ENCODE results near the gene PCDHB1.
A peak's percentile ranks its signal among the peaks of the same experiment; 100 is the strongest.
"Not testable (repeated sequence)": the region's sequence is repeated elsewhere in the genome, so short reads cannot be mapped to it uniquely, and the experiment has no call there.

PCDHB1 gene

DNA sequence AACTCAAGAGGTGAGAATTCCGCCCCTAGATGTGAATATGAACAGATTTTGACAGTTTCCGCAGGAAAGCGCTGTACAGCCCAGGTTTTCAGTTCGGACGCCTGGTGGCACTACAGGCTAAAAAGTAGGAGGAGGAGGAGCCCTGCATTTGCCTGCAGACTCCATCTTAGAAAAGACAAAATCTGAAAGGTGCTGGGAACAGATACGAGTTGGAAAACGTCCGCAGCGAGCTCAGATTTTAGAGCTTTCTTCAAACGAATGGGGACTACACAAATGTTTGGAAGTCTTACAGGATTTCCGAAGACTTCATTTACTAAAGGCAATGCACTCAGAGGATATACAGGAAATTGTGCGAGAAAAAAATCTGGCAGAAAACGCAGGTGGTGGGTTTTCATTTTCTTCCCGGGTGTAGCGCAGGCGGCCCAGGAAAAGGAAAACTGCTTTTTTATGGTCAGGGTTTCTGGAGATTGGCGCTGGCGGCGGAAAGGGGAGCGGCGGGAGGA lies 33.4 kb downstream of the PCDHB1 start:
- peak; percentile 79 for DNase-seq (ENCODE audit: low spot score)

- DNase-seq (ENCODE audit: low spot score): peak; percentile 75
Observed at GRCh38 chr5:141094481-141095262, 43.5 kb downstream of the PCDHB1 start, which contains the start of gene PCDHB2. PCDHB2 (plus strand) TSS chr5:141094615; CDS start chr5:141094791, 176 bp downstream.

DNA sequence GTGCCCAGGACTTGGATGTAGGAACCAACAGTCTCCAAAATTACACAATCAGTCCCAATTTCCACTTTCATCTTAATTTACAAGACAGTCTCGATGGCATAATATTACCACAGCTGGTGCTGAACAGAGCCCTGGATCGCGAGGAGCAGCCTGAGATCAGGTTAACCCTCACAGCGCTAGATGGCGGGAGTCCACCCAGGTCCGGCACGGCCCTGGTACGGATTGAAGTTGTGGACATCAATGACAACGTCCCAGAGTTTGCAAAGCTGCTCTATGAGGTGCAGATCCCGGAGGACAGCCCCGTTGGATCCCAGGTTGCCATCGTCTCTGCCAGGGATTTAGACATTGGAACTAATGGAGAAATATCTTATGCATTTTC lies 44.1 kb downstream of the PCDHB1 start:
- no peak for DNase-seq (ENCODE audit: low spot score)

DNA sequence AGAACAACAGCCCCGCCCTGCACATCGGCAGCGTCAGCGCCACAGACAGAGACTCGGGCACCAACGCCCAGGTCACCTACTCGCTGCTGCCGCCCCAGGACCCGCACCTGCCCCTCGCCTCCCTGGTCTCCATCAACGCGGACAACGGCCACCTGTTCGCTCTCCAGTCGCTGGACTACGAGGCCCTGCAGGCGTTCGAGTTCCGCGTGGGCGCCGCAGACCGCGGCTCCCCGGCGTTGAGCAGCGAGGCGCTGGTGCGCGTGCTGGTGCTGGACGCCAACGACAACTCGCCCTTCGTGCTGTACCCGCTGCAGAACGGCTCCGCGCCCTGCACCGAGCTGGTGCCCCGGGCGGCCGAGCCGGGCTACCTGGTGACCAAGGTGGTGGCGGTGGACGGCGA lies 45.0 kb downstream of the PCDHB1 start:
- DNase-seq (ENCODE audit: low spot score): not testable (repeated sequence)

- DNase-seq (ENCODE audit: low spot score): not testable (repeated sequence)
Observed at GRCh38 chr5:141096586-141096985, 45.4 kb downstream of the PCDHB1 start.

DNA sequence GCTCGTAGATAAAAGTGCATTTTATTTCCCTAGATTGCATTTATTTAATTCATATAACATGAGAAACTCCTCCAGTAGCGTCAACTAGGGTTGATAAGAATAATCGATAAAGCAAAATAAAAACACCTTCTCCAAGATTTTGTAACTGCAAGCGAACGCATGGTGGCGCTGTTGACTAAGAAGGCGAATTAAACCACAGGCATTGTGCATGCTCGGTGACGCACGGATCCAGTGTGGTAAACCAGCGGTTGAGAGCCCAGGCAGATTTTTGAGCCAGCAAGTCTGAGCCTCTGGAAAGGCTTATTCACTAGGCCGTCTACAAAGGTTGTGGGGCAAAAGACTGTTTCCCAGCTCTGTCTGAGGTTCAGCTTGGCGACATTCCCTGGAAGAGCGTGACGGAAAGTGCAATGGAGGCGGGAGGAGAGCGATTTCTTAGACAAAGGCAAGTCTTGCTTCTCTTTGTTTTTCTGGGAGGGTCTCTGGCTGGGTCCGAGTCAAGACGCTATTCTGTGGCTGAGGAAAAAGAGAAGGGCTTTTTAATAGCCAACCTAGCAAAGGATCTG lies 49.1 kb downstream of the PCDHB1 start, which contains the start of gene PCDHB3:
PCDHB3 (plus strand) TSS at position 231 of the 563 bp plus-strand sequence; CDS start at position 408, 177 bp downstream.
- peak; percentile 70 for DNase-seq (ENCODE audit: low spot score)

GRCh38 chr5:141101059-141101458 lies 49.9 kb downstream of the PCDHB1 start:
- DNase-seq (ENCODE audit: low spot score): no peak

- DNase-seq (ENCODE audit: low spot score): not testable (repeated sequence)
Observed at GRCh38 chr5:141102070-141102469, 50.9 kb downstream of the PCDHB1 start.

DNA sequence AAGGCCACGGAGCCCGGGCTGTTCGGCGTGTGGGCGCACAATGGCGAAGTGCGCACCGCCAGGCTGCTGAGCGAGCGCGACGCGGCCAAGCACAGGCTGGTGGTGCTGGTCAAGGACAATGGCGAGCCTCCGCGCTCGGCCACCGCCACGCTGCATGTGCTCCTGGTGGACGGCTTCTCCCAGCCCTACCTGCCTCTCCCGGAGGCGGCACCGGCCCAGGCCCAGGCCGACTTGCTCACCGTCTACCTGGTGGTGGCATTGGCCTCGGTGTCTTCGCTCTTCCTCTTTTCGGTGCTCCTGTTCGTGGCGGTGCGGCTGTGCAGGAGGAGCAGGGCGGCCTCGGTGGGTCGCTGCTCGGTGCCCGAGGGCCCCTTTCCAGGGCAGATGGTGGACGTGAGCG lies 51.3 kb downstream of the PCDHB1 start:
- not testable (repeated sequence) for DNase-seq (ENCODE audit: low spot score)

- no peak for DNase-seq (ENCODE audit: low spot score)
Observed at GRCh38 chr5:141105350-141105749, 54.2 kb downstream of the PCDHB1 start.

Data from kidney tubule cell (primary cell).